ENCODE measurements around the gene TRIM56.
"Not testable (repeated sequence)": the region's sequence is repeated elsewhere in the genome, so short reads cannot be mapped to it uniquely, and the experiment has no call there.

TRIM56 gene

DNA sequence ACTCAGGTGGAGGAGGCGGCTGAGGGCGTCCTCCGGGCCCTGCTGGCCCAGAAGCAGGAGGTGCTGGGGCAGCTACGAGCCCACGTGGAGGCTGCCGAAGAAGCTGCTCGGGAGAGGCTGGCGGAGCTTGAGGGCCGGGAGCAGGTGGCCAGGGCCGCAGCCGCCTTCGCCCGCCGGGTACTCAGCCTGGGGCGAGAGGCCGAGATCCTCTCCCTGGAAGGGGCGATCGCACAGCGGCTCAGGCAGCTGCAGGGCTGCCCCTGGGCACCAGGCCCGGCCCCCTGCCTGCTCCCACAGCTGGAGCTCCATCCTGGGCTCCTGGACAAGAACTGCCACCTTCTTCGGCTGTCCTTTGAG lies 2.8 kb downstream of the TRIM56 start:
- in situ Hi-C loops (cut with HindIII; ENCODE audit: low pct_ligation_motif_present, low pct_unique_long_range_greater_than_20kb, low sequenced_read_pairs) = no loop called here
- no peak for DNase-seq

DNA sequence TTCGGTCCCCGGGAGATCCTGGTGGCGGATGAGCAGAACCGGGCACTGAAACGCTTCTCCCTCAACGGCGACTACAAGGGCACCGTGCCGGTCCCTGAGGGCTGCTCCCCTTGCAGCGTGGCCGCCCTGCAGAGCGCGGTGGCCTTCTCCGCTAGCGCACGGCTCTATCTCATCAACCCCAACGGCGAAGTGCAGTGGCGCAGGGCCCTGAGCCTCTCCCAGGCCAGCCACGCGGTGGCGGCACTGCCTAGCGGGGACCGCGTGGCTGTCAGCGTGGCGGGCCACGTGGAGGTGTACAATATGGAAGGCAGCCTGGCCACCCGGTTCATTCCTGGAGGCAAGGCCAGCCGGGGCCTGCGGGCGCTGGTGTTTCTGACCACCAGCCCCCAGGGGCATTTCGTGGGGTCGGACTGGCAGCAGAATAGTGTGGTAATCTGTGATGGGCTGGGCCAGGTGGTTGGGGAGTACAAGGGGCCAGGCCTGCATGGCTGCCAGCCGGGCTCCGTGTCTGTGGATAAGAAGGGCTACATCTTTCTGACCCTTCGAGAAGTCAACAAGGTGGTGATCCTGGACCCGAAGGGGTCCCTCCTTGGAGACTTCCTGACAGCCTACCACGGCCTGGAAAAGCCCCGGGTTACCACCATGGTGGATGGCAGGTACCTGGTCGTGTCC lies 3.7 kb downstream of the TRIM56 start:
- no peak for DNase-seq
- in situ Hi-C loops (cut with HindIII; ENCODE audit: low pct_ligation_motif_present, low pct_unique_long_range_greater_than_20kb, low sequenced_read_pairs) = no loop called here

GRCh38 chr7:101089876-101090275 lies 4.6 kb downstream of the TRIM56 start:
- no peak for DNase-seq
- in situ Hi-C loops (cut with HindIII; ENCODE audit: low pct_ligation_motif_present, low pct_unique_long_range_greater_than_20kb, low sequenced_read_pairs) = no loop called here

GRCh38 chr7:101092266-101092905 lies 7.1 kb downstream of the TRIM56 start:
- DNase-seq; in situ Hi-C loops (cut with HindIII; ENCODE audit: low pct_ligation_motif_present, low pct_unique_long_range_greater_than_20kb, low sequenced_read_pairs): not testable (repeated sequence)

- in situ Hi-C loops (cut with HindIII; ENCODE audit: low pct_ligation_motif_present, low pct_unique_long_range_greater_than_20kb, low sequenced_read_pairs) = no loop called here
- DNase-seq = peak; percentile 44
These were observed 8.6 kb downstream of the TRIM56 start for GRCh38 chr7:101093906-101094305.

GRCh38 chr7:101094376-101094775 lies 9.1 kb downstream of the TRIM56 start:
- no peak for DNase-seq

DNA sequence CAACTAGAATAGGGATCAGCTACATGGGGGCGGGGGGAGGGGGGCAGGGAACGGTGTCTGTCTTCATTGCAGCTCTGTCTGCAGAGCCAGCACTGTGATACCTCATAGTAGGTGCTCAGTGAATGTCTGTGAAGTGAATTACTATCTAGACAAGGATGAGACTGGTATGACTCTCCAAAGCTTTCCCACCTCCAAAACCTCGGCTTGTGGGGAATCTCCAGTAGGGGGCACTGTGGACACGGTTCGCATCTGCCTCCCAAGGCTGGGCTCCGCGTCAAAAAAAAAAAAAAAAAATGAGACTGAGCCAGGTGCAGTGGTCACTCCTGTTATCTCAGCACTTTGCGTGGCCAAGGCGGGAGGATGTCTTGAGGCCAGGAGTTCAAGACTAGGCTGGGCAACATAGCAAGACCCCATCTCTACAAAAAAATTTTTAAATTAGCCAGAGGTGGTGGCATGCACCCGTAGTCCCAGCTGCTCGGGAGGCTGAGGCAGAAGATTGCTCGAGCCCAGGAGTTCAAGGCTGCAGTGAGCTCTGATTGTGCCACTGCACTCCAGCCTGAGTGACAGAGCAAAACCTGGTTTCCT lies 9.6 kb downstream of the TRIM56 start:
- in situ Hi-C loops (cut with HindIII; ENCODE audit: low pct_ligation_motif_present, low pct_unique_long_range_greater_than_20kb, low sequenced_read_pairs) = no loop called here
- peak; percentile 77 for DNase-seq

More at GRCh38 chr7:101094376-101094775, 9.1 kb downstream of the TRIM56 start:
- in situ Hi-C loops (cut with HindIII; ENCODE audit: low pct_ligation_motif_present, low pct_unique_long_range_greater_than_20kb, low sequenced_read_pairs) = no loop called here

DNA sequence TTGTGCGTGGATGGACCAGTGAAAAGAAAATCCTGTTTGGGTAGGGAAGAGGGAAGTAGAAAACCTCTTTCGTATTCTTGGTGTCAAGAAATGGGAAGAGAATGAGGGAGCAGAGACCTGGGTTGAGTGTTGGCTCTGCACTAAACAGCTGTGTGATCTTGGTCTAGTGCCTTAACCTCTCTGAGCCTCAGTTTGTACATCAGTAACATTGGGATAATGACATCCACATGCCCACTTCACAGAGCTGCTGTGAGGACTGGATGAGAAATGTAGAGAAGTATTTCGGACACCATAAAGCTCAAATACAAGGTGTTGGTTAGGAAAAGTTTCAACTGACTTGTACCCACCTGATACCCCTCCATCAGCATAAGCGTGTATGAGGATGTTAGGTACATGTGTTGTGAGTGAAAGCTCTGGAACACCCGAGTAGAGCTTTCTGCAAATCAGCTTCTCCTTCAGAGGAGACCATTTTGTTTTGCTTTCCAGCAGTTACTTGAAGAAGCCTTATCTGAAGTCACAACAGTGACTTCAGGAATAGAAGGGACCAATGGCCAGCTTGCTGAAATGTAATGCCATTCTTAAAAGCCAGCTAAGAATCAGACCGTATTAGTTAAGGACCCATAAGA lies 11.2 kb downstream of the TRIM56 start:
- no peak for DNase-seq
- in situ Hi-C loops (cut with HindIII; ENCODE audit: low pct_ligation_motif_present, low pct_unique_long_range_greater_than_20kb, low sequenced_read_pairs) = no loop called here

DNA sequence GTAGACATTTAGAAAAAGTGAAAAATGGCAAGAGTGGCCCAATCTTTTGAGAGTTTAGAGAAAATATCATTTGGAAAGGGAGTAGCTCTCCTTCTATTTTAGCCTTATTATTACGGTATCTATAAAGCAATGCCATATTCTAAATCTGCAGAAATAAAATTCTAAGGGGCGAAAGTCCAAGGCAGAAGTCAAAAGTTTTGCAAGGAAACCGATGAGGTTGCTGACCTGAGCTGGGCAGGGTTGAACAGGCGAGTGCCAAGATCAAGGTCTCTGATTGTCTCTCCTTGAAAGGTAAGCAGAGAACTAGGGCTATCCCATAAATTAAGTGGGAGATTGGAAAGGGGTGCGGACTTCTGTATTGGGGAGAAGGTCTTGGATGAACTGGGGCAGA lies 11.7 kb downstream of the TRIM56 start:
- in situ Hi-C loops (cut with HindIII; ENCODE audit: low pct_ligation_motif_present, low pct_unique_long_range_greater_than_20kb, low sequenced_read_pairs) = no loop called here

GRCh38 chr7:101097561-101097960 lies 12.3 kb downstream of the TRIM56 start:
- no peak for DNase-seq
- in situ Hi-C loops (cut with HindIII; ENCODE audit: low pct_ligation_motif_present, low pct_unique_long_range_greater_than_20kb, low sequenced_read_pairs) = no loop called here

More for the DNA sequence above, 11.7 kb downstream of the TRIM56 start:
- no peak for DNase-seq

DNA sequence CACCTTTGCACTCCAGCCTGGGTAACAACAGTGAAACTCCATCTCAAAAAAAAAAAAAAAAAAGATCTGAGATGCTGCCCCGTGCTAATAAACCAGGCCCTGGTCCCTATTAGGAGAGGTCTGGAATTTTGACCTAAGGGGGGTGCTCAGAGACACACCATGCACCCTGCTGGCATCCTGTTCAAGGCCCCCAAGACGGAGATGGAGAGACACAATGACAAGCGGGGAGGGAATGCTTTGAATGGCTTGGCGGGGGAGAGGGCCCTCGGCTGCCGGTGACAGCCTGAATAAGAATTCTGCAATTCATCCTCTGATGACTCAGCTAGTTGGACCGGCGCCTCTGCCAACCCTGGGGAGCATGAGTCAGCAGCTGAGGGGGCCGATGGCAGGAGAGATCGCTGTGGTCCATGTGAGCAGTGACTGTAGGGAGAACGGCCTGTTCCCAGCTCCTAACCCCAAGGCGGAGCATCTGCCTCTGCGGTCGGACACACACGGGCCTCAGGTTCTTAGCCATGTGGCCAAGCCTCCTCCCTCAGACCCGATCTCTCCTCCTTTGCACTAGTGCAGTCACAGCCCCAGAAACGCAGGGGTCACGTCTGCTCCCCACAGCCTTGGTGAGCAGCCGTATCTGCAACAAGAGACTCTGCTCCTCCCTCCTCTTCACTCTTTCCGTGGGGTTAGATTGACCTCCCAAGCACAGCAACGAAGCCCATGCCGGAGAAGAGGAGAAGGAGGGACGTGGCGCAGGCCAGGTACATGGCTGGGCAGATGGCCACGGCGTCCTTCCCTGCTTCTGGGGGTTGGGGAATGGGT lies 14.9 kb downstream of the TRIM56 start:
- DNase-seq = peak; percentile 100
- in situ Hi-C loops (cut with HindIII; ENCODE audit: low pct_ligation_motif_present, low pct_unique_long_range_greater_than_20kb, low sequenced_read_pairs) = no loop called here

DNA sequence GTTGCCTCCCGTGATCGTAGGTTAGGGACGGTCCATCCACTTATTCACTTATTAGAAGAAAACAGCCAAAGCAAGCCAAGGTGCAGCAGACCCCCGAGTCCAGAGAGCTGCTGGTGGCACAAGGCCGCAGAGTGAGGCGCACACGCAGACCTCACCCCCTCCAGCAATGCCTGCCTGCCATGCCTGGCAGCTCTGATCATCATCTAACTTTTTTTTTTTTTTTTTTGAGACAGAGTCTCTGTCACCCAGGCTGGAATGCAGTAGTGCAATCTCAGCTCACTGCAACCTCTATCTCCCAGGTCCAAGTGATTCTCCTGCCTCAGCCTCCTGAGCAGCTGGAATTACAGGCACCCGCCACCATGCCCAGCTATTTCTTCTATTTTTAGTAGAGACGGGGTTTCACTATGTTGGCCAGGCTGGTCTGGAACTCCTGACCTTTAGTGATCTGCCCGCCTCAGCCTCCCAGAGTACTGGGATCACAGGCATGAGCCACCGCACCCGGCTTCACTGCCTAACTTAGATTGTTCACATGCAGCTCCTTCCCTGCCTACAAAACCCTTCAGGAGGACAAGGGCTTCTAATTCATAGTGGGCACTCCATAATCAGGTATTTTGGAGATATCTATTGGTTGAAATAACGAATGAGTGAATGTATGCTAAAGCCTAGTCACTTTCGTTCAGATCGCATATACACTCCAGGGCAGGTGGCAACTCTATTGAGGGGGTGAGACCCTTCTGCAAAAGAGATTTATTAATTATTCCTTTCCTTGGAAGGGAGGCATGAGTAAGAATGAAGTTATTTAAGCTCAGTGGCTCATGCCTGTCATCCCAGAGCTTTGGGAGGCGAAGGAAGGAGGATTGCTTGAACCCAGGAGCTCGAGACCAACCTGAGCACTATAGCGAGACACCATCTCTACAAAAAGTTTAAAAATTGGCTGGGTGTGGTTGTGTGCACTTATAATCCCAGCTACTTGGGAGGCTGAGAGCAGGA lies 15.9 kb downstream of the TRIM56 start:
- peak; percentile 44 for DNase-seq
- in situ Hi-C loops (cut with HindIII; ENCODE audit: low pct_ligation_motif_present, low pct_unique_long_range_greater_than_20kb, low sequenced_read_pairs) = no loop called here

DNA sequence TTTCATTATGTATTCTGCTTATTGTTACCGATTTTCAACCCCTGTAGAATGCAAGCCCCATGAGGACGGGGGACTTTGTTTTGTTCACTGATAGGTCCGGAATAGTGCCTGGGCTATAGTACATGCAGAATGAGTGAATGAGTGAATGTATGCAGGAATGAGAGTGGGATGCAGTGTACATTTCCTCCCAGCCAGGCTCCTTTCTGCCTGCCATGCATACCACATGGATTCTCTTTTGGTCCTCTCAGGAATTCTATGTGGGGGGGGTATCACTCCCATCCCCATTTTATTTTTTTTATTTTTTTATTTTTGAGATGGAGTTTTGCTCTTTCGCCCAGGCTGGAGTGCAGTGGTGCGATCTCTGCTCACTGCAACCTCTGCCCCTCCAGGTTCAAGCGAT lies 16.7 kb downstream of the TRIM56 start:
- no peak for DNase-seq
- in situ Hi-C loops (cut with HindIII; ENCODE audit: low pct_ligation_motif_present, low pct_unique_long_range_greater_than_20kb, low sequenced_read_pairs) = no loop called here

DNA sequence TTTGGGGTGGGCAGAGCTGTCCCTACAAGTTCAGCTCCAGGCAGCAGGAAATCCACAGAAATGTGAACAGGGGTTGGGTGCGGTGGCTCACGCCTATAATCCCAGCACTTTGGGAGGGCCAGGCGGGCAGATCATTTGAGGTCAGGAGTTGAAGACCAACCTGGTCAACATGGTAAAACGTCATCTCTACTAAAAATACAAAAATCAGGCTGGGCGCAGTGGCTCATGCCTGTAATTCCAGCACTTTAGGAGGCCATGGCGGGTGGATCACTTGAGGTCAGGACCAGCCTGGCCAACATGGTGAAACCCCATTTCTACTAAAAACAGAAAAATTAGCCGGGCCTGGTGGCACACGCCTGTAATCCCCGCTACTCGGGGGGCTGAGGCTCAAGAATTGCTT lies 18.4 kb downstream of the TRIM56 start:
- in situ Hi-C loops (cut with HindIII; ENCODE audit: low pct_ligation_motif_present, low pct_unique_long_range_greater_than_20kb, low sequenced_read_pairs); DNase-seq: not testable (repeated sequence)

DNA sequence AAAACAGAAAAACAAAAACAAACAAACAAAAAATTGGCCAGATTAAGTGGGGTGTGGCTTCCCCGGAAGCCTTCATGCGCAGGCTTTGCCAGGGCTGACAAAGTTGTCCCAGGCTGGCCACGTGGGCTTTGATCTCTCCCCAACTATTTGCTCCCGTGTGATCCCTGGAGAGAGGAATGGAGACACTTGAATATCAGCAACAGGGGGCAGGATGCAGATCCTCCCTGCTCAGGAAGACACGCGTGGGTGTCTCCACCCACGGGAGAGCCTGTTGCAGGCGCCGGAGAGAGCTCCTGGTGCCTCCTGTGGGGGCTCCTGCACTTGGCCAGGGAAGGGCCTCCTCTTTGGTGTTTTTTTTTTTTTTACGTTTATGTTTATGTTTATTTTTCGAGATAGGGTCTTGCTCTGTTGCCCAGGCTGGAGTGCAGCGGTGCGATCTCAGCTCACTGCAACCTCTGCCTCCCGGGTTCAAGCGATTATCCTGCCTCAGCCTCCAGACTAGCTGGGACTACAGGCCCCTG lies 19.0 kb downstream of the TRIM56 start:
- in situ Hi-C loops (cut with HindIII; ENCODE audit: low pct_ligation_motif_present, low pct_unique_long_range_greater_than_20kb, low sequenced_read_pairs) = no loop called here
- DNase-seq = no peak

GRCh38 chr7:101104799-101105198 lies 19.5 kb downstream of the TRIM56 start:
- in situ Hi-C loops (cut with HindIII; ENCODE audit: low pct_ligation_motif_present, low pct_unique_long_range_greater_than_20kb, low sequenced_read_pairs) = no loop called here
- no peak for DNase-seq

GRCh38 chr7:101105248-101105647 lies 20.0 kb downstream of the TRIM56 start:
- DNase-seq; in situ Hi-C loops (cut with HindIII; ENCODE audit: low pct_ligation_motif_present, low pct_unique_long_range_greater_than_20kb, low sequenced_read_pairs): not testable (repeated sequence)

- in situ Hi-C loops (cut with HindIII; ENCODE audit: low pct_ligation_motif_present, low pct_unique_long_range_greater_than_20kb, low sequenced_read_pairs) = no loop called here
- DNase-seq = no peak
These were observed 21.1 kb downstream of the TRIM56 start for GRCh38 chr7:101106386-101106785.

Measured in ACHN (cell line).